GM12892 (cell line): ENCODE measurements around the gene WSCD2.

ENCODE experiments used
- POLR2A ChIP-seq: IDR thresholded peaks from 2 replicates; pipeline ENCODE4 v1.6.1; 2011; ENCODE audit warnings: low read depth, low read length, control low read depth
- POLR2AphosphoS5 ChIP-seq: IDR thresholded peaks from 2 replicates; pipeline ENCODE4 v1.6.1; 2011; ENCODE audit warnings: low read depth, low read length, control low read depth
- TAF1 ChIP-seq: IDR thresholded peaks from 2 replicates; pipeline ENCODE4 v1.6.1; 2011; ENCODE audit warnings: low read depth, mild to moderate bottlenecking, control low read depth, low read length, borderline replicate concordance

DNA sequence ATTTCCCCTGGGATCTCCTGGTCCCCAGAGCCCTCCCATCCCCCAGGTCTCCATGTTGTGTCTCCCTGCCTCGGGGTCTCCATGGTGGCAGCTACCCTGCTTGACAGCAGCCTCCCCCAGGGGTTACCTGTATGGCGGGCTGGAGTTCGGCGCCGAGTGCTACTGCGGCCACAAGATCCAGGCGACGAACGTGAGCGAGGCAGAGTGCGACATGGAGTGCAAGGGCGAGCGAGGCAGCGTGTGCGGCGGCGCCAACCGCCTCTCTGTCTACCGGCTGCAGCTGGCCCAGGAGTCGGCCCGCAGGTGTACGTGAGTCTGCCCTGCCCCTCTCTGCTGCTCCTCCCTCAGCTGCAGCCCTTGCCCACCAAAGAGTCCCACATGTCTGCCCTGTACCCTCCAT lies 80.9 kb downstream of the WSCD2 start:
- TF ChIP-seq POLR2A (no peak), POLR2AphosphoS5 (no peak), TAF1 (no peak)
